ENCODE results near the gene C4orf50. TPM values are rescaled to one million over a fixed set of nuclear protein-coding genes. Genes with fewer than 3 reads are reported as not detected.

Gene C4orf50
- polyA plus RNA-seq, 4 donors: 0.04 to 0.49 TPM; not detected in 2

GRCh38 chr4:5969777-5970176, 48.5 kb downstream of the C4orf50 start:
- H3K27ac ChIP-seq (ENCODE audit: low read depth in 1 of 3, low read length in 2 of 3): no peak overlapping the region
- FAIRE-seq: no peak
- WGBS, 3 donors: 64 to 75% (median 67%) methylated on average over 6 of the region's 6 CpGs
- no peaks in the 10 kb centered on the region for H3K36me3 ChIP-seq (ENCODE audit: control insufficient read depth in 3 of 3, insufficient read depth in 2 of 3, low read depth in 1 of 3, low read length in 3 of 3)
- DNase-seq: no peak
- H3K9me3 ChIP-seq (ENCODE audit: control insufficient read depth in 2 of 2, insufficient read depth in 1 of 2, low read depth in 1 of 2, low read length in 1 of 2): no peaks in the 10 kb centered on the region
- H3K4me1 ChIP-seq (ENCODE audit: control insufficient read depth in 3 of 3, insufficient read depth in 2 of 3, low read depth in 1 of 3, low read length in 2 of 3): no peaks in the 10 kb centered on the region
- H3K4me3 ChIP-seq (ENCODE audit: low read depth in 1 of 3, low read length in 3 of 3): no peak overlapping the region
- peaks cover 0 to 2% (median 0%) of the 10 kb centered on the region in 3 donors for H3K27me3 ChIP-seq (ENCODE audit: control insufficient read depth in 3 of 3, insufficient read depth in 3 of 3, low read length in 3 of 3)

- Histone ChIP-seq H3K36me3 (ENCODE audit: control insufficient read depth in 3 of 3, insufficient read depth in 2 of 3, low read depth in 1 of 3, low read length in 3 of 3) (no peaks in the 10 kb centered on the region), H3K9me3 (ENCODE audit: control insufficient read depth in 2 of 2, insufficient read depth in 1 of 2, low read depth in 1 of 2, low read length in 1 of 2) (no peaks in the 10 kb centered on the region), H3K27ac (ENCODE audit: low read depth in 1 of 3, low read length in 2 of 3) (no peak overlapping the region), H3K4me3 (ENCODE audit: low read depth in 1 of 3, low read length in 3 of 3) (no peak overlapping the region), H3K4me1 (ENCODE audit: control insufficient read depth in 3 of 3, insufficient read depth in 2 of 3, low read depth in 1 of 3, low read length in 2 of 3) (no peaks in the 10 kb centered on the region), H3K27me3 (ENCODE audit: control insufficient read depth in 3 of 3, insufficient read depth in 3 of 3, low read length in 3 of 3) (peaks cover 0 to 2% (median 0%) of the 10 kb centered on the region in 3 donors)
- no peak for DNase-seq
- FAIRE-seq: no peak
- WGBS, 3 donors: 72 to 86% (median 79%) methylated on average over 5 of the region's 5 CpGs
Observed at GRCh38 chr4:5969336-5969735, 48.9 kb downstream of the C4orf50 start.

GRCh38 chr4:5968246-5968645, 50.0 kb downstream of the C4orf50 start:
- Histone ChIP-seq H3K36me3 (ENCODE audit: control insufficient read depth in 3 of 3, insufficient read depth in 2 of 3, low read depth in 1 of 3, low read length in 3 of 3) (no peaks in the 10 kb centered on the region), H3K9me3 (ENCODE audit: control insufficient read depth in 2 of 2, insufficient read depth in 1 of 2, low read depth in 1 of 2, low read length in 1 of 2) (no peaks in the 10 kb centered on the region), H3K4me3 (ENCODE audit: low read depth in 1 of 3, low read length in 3 of 3) (no peak overlapping the region), H3K27ac (ENCODE audit: low read depth in 1 of 3, low read length in 2 of 3) (no peak overlapping the region), H3K27me3 (ENCODE audit: control insufficient read depth in 3 of 3, insufficient read depth in 3 of 3, low read length in 3 of 3) (no peaks in the 10 kb centered on the region), H3K4me1 (ENCODE audit: control insufficient read depth in 3 of 3, insufficient read depth in 2 of 3, low read depth in 1 of 3, low read length in 2 of 3) (no peaks in the 10 kb centered on the region)
- 88 to 93% (median 92%) methylated on average over 10 of the region's 10 CpGs for WGBS, 3 donors
- DNase-seq (no peak), FAIRE-seq (no peak)

GRCh38 chr4:5967783-5968182, 50.4 kb downstream of the C4orf50 start:
- DNase-seq: no peak

GRCh38 chr4:5965225-5965624, 53.0 kb downstream of the C4orf50 start:
- no peaks in the 10 kb centered on the region for H3K27me3 ChIP-seq (ENCODE audit: control insufficient read depth in 3 of 3, insufficient read depth in 3 of 3, low read length in 3 of 3)
- no peak for DNase-seq
- 83 to 87% (median 86%) methylated on average over 9 of the region's 9 CpGs for WGBS, 3 donors

More at GRCh38 chr4:5967783-5968182, 50.4 kb downstream of the C4orf50 start:
- WGBS, 3 donors: 44 to 54% (median 49%) methylated on average over 6 of the region's 6 CpGs
- no peak overlapping the region for H3K27ac ChIP-seq (ENCODE audit: low read depth in 1 of 3, low read length in 2 of 3)
- no peak for FAIRE-seq
- H3K27me3 ChIP-seq (ENCODE audit: control insufficient read depth in 3 of 3, insufficient read depth in 3 of 3, low read length in 3 of 3): no peaks in the 10 kb centered on the region
- H3K36me3 ChIP-seq (ENCODE audit: control insufficient read depth in 3 of 3, insufficient read depth in 2 of 3, low read depth in 1 of 3, low read length in 3 of 3): no peaks in the 10 kb centered on the region
- H3K4me1 ChIP-seq (ENCODE audit: control insufficient read depth in 3 of 3, insufficient read depth in 2 of 3, low read depth in 1 of 3, low read length in 2 of 3): no peaks in the 10 kb centered on the region
- H3K9me3 ChIP-seq (ENCODE audit: control insufficient read depth in 2 of 2, insufficient read depth in 1 of 2, low read depth in 1 of 2, low read length in 1 of 2): no peaks in the 10 kb centered on the region
- no peak overlapping the region for H3K4me3 ChIP-seq (ENCODE audit: low read depth in 1 of 3, low read length in 3 of 3)

GRCh38 chr4:5964030-5964429, 54.2 kb downstream of the C4orf50 start:
- Histone ChIP-seq H3K27ac (ENCODE audit: low read depth in 1 of 3, low read length in 2 of 3) (no peak overlapping the region), H3K36me3 (ENCODE audit: control insufficient read depth in 3 of 3, insufficient read depth in 2 of 3, low read depth in 1 of 3, low read length in 3 of 3) (no peaks in the 10 kb centered on the region), H3K9me3 (ENCODE audit: control insufficient read depth in 2 of 2, insufficient read depth in 1 of 2, low read depth in 1 of 2, low read length in 1 of 2) (no peaks in the 10 kb centered on the region), H3K4me3 (ENCODE audit: low read depth in 1 of 3, low read length in 3 of 3) (no peak overlapping the region), H3K4me1 (ENCODE audit: control insufficient read depth in 3 of 3, insufficient read depth in 2 of 3, low read depth in 1 of 3, low read length in 2 of 3) (no peaks in the 10 kb centered on the region), H3K27me3 (ENCODE audit: control insufficient read depth in 3 of 3, insufficient read depth in 3 of 3, low read length in 3 of 3) (no peaks in the 10 kb centered on the region)
- FAIRE-seq (no peak), DNase-seq (no peak)
- WGBS, 3 donors: 29 to 41% (median 37%) methylated on average over 5 of the region's 5 CpGs

More at GRCh38 chr4:5965225-5965624, 53.0 kb downstream of the C4orf50 start:
- Histone ChIP-seq H3K9me3 (ENCODE audit: control insufficient read depth in 2 of 2, insufficient read depth in 1 of 2, low read depth in 1 of 2, low read length in 1 of 2) (no peaks in the 10 kb centered on the region), H3K27ac (ENCODE audit: low read depth in 1 of 3, low read length in 2 of 3) (no peak overlapping the region), H3K4me1 (ENCODE audit: control insufficient read depth in 3 of 3, insufficient read depth in 2 of 3, low read depth in 1 of 3, low read length in 2 of 3) (no peaks in the 10 kb centered on the region), H3K4me3 (ENCODE audit: low read depth in 1 of 3, low read length in 3 of 3) (no peak overlapping the region), H3K36me3 (ENCODE audit: control insufficient read depth in 3 of 3, insufficient read depth in 2 of 3, low read depth in 1 of 3, low read length in 3 of 3) (no peaks in the 10 kb centered on the region)
- FAIRE-seq: no peak

- DNase-seq (no peak), FAIRE-seq (no peak)
- H3K36me3 ChIP-seq (ENCODE audit: control insufficient read depth in 3 of 3, insufficient read depth in 2 of 3, low read depth in 1 of 3, low read length in 3 of 3): no peaks in the 10 kb centered on the region
- H3K4me1 ChIP-seq (ENCODE audit: control insufficient read depth in 3 of 3, insufficient read depth in 2 of 3, low read depth in 1 of 3, low read length in 2 of 3): no peaks in the 10 kb centered on the region
- no peak overlapping the region for H3K27ac ChIP-seq (ENCODE audit: low read depth in 1 of 3, low read length in 2 of 3)
- no peaks in the 10 kb centered on the region for H3K9me3 ChIP-seq (ENCODE audit: control insufficient read depth in 2 of 2, insufficient read depth in 1 of 2, low read depth in 1 of 2, low read length in 1 of 2)
- 7 to 40% (median 31%) methylated on average over 2 of the region's 2 CpGs for WGBS, 3 donors
- H3K27me3 ChIP-seq (ENCODE audit: control insufficient read depth in 3 of 3, insufficient read depth in 3 of 3, low read length in 3 of 3): no peaks in the 10 kb centered on the region
- H3K4me3 ChIP-seq (ENCODE audit: low read depth in 1 of 3, low read length in 3 of 3): no peak overlapping the region
Observed at GRCh38 chr4:5963611-5964010, 54.6 kb downstream of the C4orf50 start.

GRCh38 chr4:5962416-5962815, 55.8 kb downstream of the C4orf50 start:
- Histone ChIP-seq H3K27ac (ENCODE audit: low read depth in 1 of 3, low read length in 2 of 3) (no peak overlapping the region), H3K9me3 (ENCODE audit: control insufficient read depth in 2 of 2, insufficient read depth in 1 of 2, low read depth in 1 of 2, low read length in 1 of 2) (no peaks in the 10 kb centered on the region), H3K36me3 (ENCODE audit: control insufficient read depth in 3 of 3, insufficient read depth in 2 of 3, low read depth in 1 of 3, low read length in 3 of 3) (no peaks in the 10 kb centered on the region), H3K27me3 (ENCODE audit: control insufficient read depth in 3 of 3, insufficient read depth in 3 of 3, low read length in 3 of 3) (no peaks in the 10 kb centered on the region), H3K4me3 (ENCODE audit: low read depth in 1 of 3, low read length in 3 of 3) (no peak overlapping the region), H3K4me1 (ENCODE audit: control insufficient read depth in 3 of 3, insufficient read depth in 2 of 3, low read depth in 1 of 3, low read length in 2 of 3) (no peaks in the 10 kb centered on the region)
- no peak for DNase-seq
- WGBS, 3 donors: 53 to 72% (median 55%) methylated on average over 6 of the region's 6 CpGs
- no peak for FAIRE-seq

GRCh38 chr4:5960252-5960880, 57.9 kb downstream of the C4orf50 start:
- H3K4me1 ChIP-seq (ENCODE audit: control insufficient read depth in 3 of 3, insufficient read depth in 2 of 3, low read depth in 1 of 3, low read length in 2 of 3): no peaks in the 10 kb centered on the region
- FAIRE-seq: no peak
- H3K9me3 ChIP-seq (ENCODE audit: control insufficient read depth in 2 of 2, insufficient read depth in 1 of 2, low read depth in 1 of 2, low read length in 1 of 2): no peaks in the 10 kb centered on the region
- no peak for DNase-seq
- no peak overlapping the region for H3K4me3 ChIP-seq (ENCODE audit: low read depth in 1 of 3, low read length in 3 of 3)
- no peaks in the 10 kb centered on the region for H3K27me3 ChIP-seq (ENCODE audit: control insufficient read depth in 3 of 3, insufficient read depth in 3 of 3, low read length in 3 of 3)
- H3K27ac ChIP-seq (ENCODE audit: low read depth in 1 of 3, low read length in 2 of 3): no peak overlapping the region
- 78 to 86% (median 79%) methylated on average over 13 of the region's 13 CpGs for WGBS, 3 donors
- H3K36me3 ChIP-seq (ENCODE audit: control insufficient read depth in 3 of 3, insufficient read depth in 2 of 3, low read depth in 1 of 3, low read length in 3 of 3): no peaks in the 10 kb centered on the region
